WERI-Rb-1 (cell line): ENCODE data around the gene ELAVL1.

ENCODE experiments used
- DNase-seq: peaks from one replicate; pipeline ENCODE4 v3.0.0-alpha.2; 2020
- H3K27ac ChIP-seq: fragments of 250-450 bp; sonication (Bioruptor Pico); 2 replicates; pipeline ENCODE4 v1.5.1; 2020; ENCODE audit warnings: mild to moderate bottlenecking, moderate library complexity
- H3K27me3 ChIP-seq: fragments of 250-450 bp; sonication (Bioruptor Pico); 2 replicates; pipeline ENCODE4 v1.5.1; 2021; ENCODE audit warnings: mild to moderate bottlenecking, low read depth, moderate library complexity; ENCODE audit not compliant: insufficient read depth, severe bottlenecking
- H3K36me3 ChIP-seq: fragments of 250-450 bp; sonication (Bioruptor Pico); 2 replicates; pipeline ENCODE4 v1.5.1; 2020; ENCODE audit warnings: mild to moderate bottlenecking, moderate library complexity
- H3K4me3 ChIP-seq: 2 replicates; pipeline ENCODE4 v1.5.1; 2011; ENCODE audit warnings: low read depth, mild to moderate bottlenecking, control low read depth, low read length
- H3K9me3 ChIP-seq: fragments of 250-450 bp; sonication (Bioruptor Pico); 2 replicates; pipeline ENCODE4 v1.5.1; 2021; ENCODE audit warnings: mild to moderate bottlenecking, moderate library complexity; ENCODE audit not compliant: severe bottlenecking
- TF ChIP-seq, protein P1 (sequence below): IDR thresholded peaks from 2 replicates; pipeline ENCODE4 v1.5.1; 2011; ENCODE audit warnings: low read depth, mild to moderate bottlenecking, control low read depth, inconsistent platforms, low read length

ELAVL1 gene

DNA sequence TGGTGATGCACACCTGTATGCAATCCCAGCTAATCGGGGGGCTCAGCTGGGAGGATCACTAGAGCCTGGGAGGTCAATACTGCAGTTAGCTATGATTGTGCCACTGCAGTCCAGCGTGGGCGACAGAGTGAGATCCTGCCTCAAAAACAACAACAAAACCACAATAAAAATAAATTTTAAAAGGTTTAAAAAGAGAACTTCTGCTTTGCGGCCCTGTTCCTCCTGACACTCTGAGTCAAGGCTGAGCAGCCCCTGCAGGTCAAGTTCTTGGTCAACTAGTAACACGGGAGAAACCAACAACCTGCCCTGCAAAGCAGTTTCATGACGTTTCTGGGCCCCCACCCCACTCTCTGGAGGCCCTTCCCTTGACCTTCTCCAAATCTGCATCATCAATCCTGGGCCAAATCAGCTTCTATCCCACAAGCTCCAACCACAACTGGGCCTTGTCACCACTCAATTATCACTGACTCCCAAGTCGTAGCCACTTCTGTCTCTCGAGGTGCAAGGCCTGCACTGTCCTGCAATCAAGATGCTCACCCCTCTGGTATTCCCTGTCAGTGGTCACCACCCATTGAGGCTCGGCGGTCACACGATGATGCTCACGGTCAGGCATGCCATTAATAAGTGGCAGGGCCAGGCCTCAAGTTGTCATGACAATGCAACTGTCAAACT, 7.5 kb downstream of the ELAVL1 start:
- no peaks in the 10 kb centered on the region for H3K9me3 ChIP-seq
- no peaks in the 10 kb centered on the region for H3K27me3 ChIP-seq
- H3K27ac ChIP-seq: no peak overlapping the region
- peaks cover 44% of the 10 kb centered on the region for H3K36me3 ChIP-seq
- H3K4me3 ChIP-seq: no peak overlapping the region
- no peak for DNase-seq
- TF ChIP-seq, protein P1, sequence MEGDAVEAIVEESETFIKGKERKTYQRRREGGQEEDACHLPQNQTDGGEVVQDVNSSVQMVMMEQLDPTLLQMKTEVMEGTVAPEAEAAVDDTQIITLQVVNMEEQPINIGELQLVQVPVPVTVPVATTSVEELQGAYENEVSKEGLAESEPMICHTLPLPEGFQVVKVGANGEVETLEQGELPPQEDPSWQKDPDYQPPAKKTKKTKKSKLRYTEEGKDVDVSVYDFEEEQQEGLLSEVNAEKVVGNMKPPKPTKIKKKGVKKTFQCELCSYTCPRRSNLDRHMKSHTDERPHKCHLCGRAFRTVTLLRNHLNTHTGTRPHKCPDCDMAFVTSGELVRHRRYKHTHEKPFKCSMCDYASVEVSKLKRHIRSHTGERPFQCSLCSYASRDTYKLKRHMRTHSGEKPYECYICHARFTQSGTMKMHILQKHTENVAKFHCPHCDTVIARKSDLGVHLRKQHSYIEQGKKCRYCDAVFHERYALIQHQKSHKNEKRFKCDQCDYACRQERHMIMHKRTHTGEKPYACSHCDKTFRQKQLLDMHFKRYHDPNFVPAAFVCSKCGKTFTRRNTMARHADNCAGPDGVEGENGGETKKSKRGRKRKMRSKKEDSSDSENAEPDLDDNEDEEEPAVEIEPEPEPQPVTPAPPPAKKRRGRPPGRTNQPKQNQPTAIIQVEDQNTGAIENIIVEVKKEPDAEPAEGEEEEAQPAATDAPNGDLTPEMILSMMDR: no peak

DNA sequence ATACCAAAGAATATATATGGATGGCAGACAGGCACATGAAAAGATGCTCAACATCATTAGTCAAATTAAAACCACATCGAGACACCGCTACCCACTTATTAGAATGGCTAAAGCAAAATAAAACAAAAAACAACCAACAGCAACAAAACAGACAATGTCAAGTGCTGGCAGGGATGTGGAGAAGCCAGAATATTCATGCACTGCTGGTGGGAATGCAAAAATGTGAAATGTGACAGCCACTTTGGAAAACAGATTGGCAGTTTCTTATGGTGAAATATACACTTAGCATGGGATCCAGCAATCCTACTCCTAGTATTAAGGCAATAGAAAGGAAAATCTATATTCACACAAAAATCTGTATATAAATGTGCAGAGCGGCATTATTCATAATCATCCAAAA, 8.6 kb downstream of the ELAVL1 start:
- no peaks in the 10 kb centered on the region for H3K9me3 ChIP-seq
- no peak overlapping the region for H3K4me3 ChIP-seq
- TF ChIP-seq, protein P1: no peak
- H3K36me3 ChIP-seq: peaks cover 50% of the 10 kb centered on the region
- no peak overlapping the region for H3K27ac ChIP-seq
- H3K27me3 ChIP-seq: no peaks in the 10 kb centered on the region
- DNase-seq: no peak

DNA sequence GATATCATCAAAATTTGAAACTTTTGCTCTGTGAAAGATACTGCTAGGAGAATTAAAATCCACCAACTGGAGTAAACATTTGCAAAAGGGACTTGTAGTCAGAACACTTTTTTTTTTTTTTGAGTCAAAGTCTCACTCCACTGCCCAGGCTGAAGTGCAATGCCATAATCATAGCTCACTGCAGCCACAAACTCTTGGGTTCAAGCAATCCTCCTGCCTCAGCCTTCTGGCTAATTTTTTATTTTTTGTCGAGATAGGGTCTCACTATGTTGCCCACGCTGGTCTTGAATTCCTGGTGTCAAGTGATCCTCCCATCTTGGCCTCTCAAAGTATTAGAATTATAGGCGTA, 9.7 kb downstream of the ELAVL1 start:
- H3K27me3 ChIP-seq: no peaks in the 10 kb centered on the region
- H3K27ac ChIP-seq: no peak overlapping the region
- DNase-seq: no peak
- H3K36me3 ChIP-seq: peaks cover 48% of the 10 kb centered on the region
- no peaks in the 10 kb centered on the region for H3K9me3 ChIP-seq
- no peak overlapping the region for H3K4me3 ChIP-seq
- TF ChIP-seq, protein P1: no peak

DNA sequence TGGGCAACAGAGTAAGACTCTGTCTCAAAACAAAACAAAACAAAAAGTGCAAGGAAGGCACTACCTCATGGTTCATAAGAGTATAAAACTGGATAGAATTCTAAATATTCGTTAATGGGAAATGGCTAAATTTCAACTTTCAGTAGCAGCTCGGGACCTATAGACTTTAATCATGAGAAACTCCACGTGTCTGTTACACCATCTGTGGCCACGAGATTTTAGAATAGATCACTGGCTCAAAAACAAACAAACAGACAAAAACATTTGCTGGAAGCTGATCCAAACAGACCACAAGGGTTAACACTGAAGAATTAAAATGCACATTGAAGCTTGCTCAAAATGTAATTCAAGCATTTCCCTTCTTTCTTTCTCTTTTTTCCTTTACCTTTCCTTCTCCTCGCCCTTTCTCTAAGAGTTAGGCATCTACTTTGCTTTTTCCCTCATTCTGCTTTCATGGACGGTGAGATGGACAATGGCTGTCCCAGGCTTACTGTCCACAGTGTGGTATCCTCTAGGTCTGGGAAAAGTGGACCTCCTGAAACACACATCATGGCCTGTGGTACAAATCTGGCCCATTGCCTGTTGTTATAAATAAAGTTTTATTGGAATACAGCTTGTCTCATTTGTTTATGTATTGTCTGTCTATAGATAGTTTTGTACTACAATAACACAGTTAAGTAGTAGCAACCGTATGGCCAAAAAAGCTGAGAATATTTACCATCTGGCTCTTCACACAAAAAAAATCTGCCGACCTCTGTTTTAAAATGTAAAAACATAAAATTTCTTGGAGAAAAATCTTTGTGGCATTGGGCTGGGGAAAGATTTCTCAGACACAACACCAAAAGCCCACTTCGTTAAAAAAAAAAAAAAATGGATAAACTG, 10.3 kb downstream of the ELAVL1 start:
- H3K4me3 ChIP-seq: no peak overlapping the region
- TF ChIP-seq, protein P1: no peak
- no peak for DNase-seq
- no peaks in the 10 kb centered on the region for H3K9me3 ChIP-seq
- no peaks in the 10 kb centered on the region for H3K27me3 ChIP-seq
- H3K36me3 ChIP-seq: peaks cover 48% of the 10 kb centered on the region
- no peak overlapping the region for H3K27ac ChIP-seq

DNA sequence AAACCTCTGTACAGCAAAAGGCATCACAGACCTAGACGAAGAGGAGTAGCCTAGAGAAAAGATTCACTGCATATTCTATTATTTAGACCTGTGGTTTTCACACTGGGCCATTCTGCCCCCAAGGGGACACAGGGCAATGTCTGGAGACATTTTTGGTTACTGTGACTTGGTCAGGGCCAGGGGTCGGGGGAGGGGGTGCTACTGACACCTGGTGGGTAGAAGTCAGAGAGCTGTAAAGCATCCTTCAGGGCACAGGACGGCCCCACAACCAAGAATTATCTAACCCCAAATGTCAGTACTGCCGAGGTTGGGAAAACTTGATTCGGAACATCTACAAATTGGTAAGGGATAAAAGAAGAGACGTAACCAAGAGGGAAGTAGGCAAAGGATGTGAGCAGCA, 11.3 kb downstream of the ELAVL1 start:
- Histone ChIP-seq H3K36me3 (peaks cover 49% of the 10 kb centered on the region), H3K9me3 (no peaks in the 10 kb centered on the region), H3K27me3 (no peaks in the 10 kb centered on the region), H3K27ac (no peak overlapping the region), H3K4me3 (no peak overlapping the region)
- TF ChIP-seq, protein P1: no peak
- no peak for DNase-seq
